SK-N-SH treated with all-trans-retinoic acid at 6 μM for 48 hours (cell line): ENCODE data around the gene STX19.

ENCODE experiments used
- ATAC-seq: fragments of 200-7000 bp; cut with Tn5 transposase; 3 replicates; pipeline ENCODE4 v1.9.1; 2020; ENCODE audit warnings: mild to moderate bottlenecking, moderate library complexity
- ARNTL ChIP-seq: fragments of 450-650 bp; formaldehyde crosslinking; IDR thresholded peaks from 2 replicates; pipeline ENCODE4 v1.5.0; 2020; ENCODE audit warnings: low read depth, mild to moderate bottlenecking, moderate library complexity, borderline replicate concordance
- BACH2 ChIP-seq: fragments of 250-450 bp; sonication (Bioruptor Pico); IDR thresholded peaks from 2 replicates; pipeline ENCODE4 v1.9.0; 2021; ENCODE audit warnings: mild to moderate bottlenecking, borderline replicate concordance
- CREB5 ChIP-seq: fragments of 250-450 bp; sonication (Bioruptor Pico); IDR thresholded peaks from 2 replicates; pipeline ENCODE4 v1.5.1; 2020; ENCODE audit warnings: low read depth, mild to moderate bottlenecking, moderate library complexity
- CSDC2 ChIP-seq: fragments of 250-450 bp; sonication (Bioruptor Pico); IDR thresholded peaks from 2 replicates; pipeline ENCODE4 v1.5.0; 2020; ENCODE audit warnings: mild to moderate bottlenecking, moderate library complexity
- CSRNP3 ChIP-seq: fragments of 250-450 bp; sonication (Bioruptor Pico); IDR thresholded peaks from 2 replicates; pipeline ENCODE4 v1.5.1; 2021; ENCODE audit warnings: mild to moderate bottlenecking, moderate library complexity
- ESRRG ChIP-seq: fragments of 250-450 bp; sonication (Bioruptor Pico); IDR thresholded peaks from 2 replicates; pipeline ENCODE4 v1.6.1; 2021; ENCODE audit warnings: mild to moderate bottlenecking
- GLIS3 ChIP-seq: fragments of 250-450 bp; sonication (Bioruptor Pico); IDR thresholded peaks from 2 replicates; pipeline ENCODE4 v1.5.0; 2020; ENCODE audit warnings: mild to moderate bottlenecking, moderate library complexity
- ISL1 ChIP-seq: fragments of 250-450 bp; sonication (Bioruptor Pico); IDR thresholded peaks from 2 replicates; pipeline ENCODE4 v2.1.2; 2022; ENCODE audit warnings: mild to moderate bottlenecking, moderate library complexity
- OSR1 ChIP-seq: fragments of 250-450 bp; sonication (Bioruptor Pico); IDR thresholded peaks from 2 replicates; pipeline ENCODE4 v1.8.0; 2022; ENCODE audit warnings: moderate library complexity, mild to moderate bottlenecking, inconsistent platforms
- PATZ1 ChIP-seq: fragments of 250-450 bp; sonication (Bioruptor Pico); IDR thresholded peaks from 2 replicates; pipeline ENCODE4 v1.8.0; 2020; ENCODE audit warnings: mild to moderate bottlenecking, moderate library complexity, borderline replicate concordance
- POU6F1 ChIP-seq: fragments of 250-450 bp; sonication (Bioruptor Pico); IDR thresholded peaks from 2 replicates; pipeline ENCODE4 v1.8.0; 2021; ENCODE audit warnings: low read depth, mild to moderate bottlenecking, moderate library complexity, borderline replicate concordance
- PPARA ChIP-seq: fragments of 250-450 bp; sonication (Bioruptor Pico); IDR thresholded peaks from 2 replicates; pipeline ENCODE4 v1.5.0; 2020; ENCODE audit warnings: mild to moderate bottlenecking, borderline replicate concordance
- SNAI2 ChIP-seq: fragments of 250-450 bp; sonication (Bioruptor Pico); IDR thresholded peaks from 2 replicates; pipeline ENCODE4 v1.5.0; 2020; ENCODE audit warnings: mild to moderate bottlenecking, moderate library complexity
- TOX ChIP-seq: fragments of 250-450 bp; sonication (Bioruptor Pico); IDR thresholded peaks from 2 replicates; pipeline ENCODE4 v1.8.0; 2021; ENCODE audit warnings: mild to moderate bottlenecking, moderate library complexity, borderline replicate concordance
- TSHZ2 ChIP-seq: fragments of 250-450 bp; sonication (Bioruptor Pico); IDR thresholded peaks from 2 replicates; pipeline ENCODE4 v1.5.0; 2020; ENCODE audit warnings: mild to moderate bottlenecking, moderate library complexity
- ZC3H10 ChIP-seq: fragments of 250-450 bp; sonication (Bioruptor Pico); IDR thresholded peaks from 2 replicates; pipeline ENCODE4 v1.5.1; 2021; ENCODE audit warnings: mild to moderate bottlenecking, moderate library complexity
- ZFP3 ChIP-seq: fragments of 250-450 bp; sonication (Bioruptor Pico); IDR thresholded peaks from 2 replicates; pipeline ENCODE4 v1.5.0; 2020; ENCODE audit warnings: mild to moderate bottlenecking, moderate library complexity
- ZFP30 ChIP-seq: fragments of 450-650 bp; formaldehyde crosslinking; IDR thresholded peaks from 2 replicates; pipeline ENCODE4 v1.5.0; 2022; ENCODE audit warnings: mild to moderate bottlenecking, moderate library complexity
- ZNF565 ChIP-seq: fragments of 450-650 bp; formaldehyde crosslinking; conservative IDR thresholded peaks from 2 replicates; pipeline ENCODE4 v1.5.0; 2020; ENCODE audit warnings: low read depth, mild to moderate bottlenecking, moderate library complexity
- ZNF70 ChIP-seq: fragments of 450-650 bp; formaldehyde crosslinking; IDR thresholded peaks from 2 replicates; pipeline ENCODE4 v1.5.0; 2020; ENCODE audit warnings: mild to moderate bottlenecking, moderate library complexity
- ZNF8 ChIP-seq: fragments of 450-650 bp; formaldehyde crosslinking; IDR thresholded peaks from 2 replicates; pipeline ENCODE4 v1.5.0; 2020; ENCODE audit warnings: mild to moderate bottlenecking, moderate library complexity

Gene STX19

GRCh38 chr3:94065819-94066480, 37.6 kb upstream of the STX19 start:
- TF ChIP-seq TSHZ2 (CRISPR knock-in tag) (no peak), BACH2 (CRISPR knock-in tag) (no peak), ZNF70 (CRISPR knock-in tag) (no peak), POU6F1 (CRISPR knock-in tag) (no peak), SNAI2 (no peak), PATZ1 (CRISPR knock-in tag) (no peak), ESRRG (CRISPR knock-in tag) (no peak), CSRNP3 (CRISPR knock-in tag) (no peak), TOX (no peak), ISL1 (CRISPR knock-in tag) (no peak), CREB5 (CRISPR knock-in tag) (no peak), ZFP30 (CRISPR knock-in tag) (no peak), PPARA (CRISPR knock-in tag) (no peak), ZFP3 (CRISPR knock-in tag) (no peak), GLIS3 (CRISPR knock-in tag) (no peak), ARNTL (CRISPR knock-in tag) (no peak), OSR1 (no peak), ZNF8 (CRISPR knock-in tag) (no peak), CSDC2 (no peak)
- ATAC-seq: no peak

- ATAC-seq: no peak
- TF ChIP-seq ZFP3 (CRISPR knock-in tag) (no peak), SNAI2 (no peak), CSRNP3 (CRISPR knock-in tag) (no peak), ZNF70 (CRISPR knock-in tag) (no peak), ZNF8 (CRISPR knock-in tag) (no peak), ZC3H10 (CRISPR knock-in tag) (no peak), PPARA (CRISPR knock-in tag) (no peak), ISL1 (CRISPR knock-in tag) (no peak), BACH2 (CRISPR knock-in tag) (no peak), CREB5 (CRISPR knock-in tag) (no peak), TOX (no peak), ESRRG (CRISPR knock-in tag) (no peak), ZNF565 (CRISPR knock-in tag) (no peak)
These were observed 36.7 kb upstream of the STX19 start for GRCh38 chr3:94065122-94065521.
